Activated T-cell treated with anti-CD3 and anti-CD28 coated beads, Interleukin-2, amount 50 U/mL, for 72 hours (primary cell): Measurements from ENCODE around the gene KLF18. TPM values are rescaled to one million over a fixed set of nuclear protein-coding genes. Genes with fewer than 3 reads are reported as not detected.

Experiments used
- ATAC-seq, 2 donors: fragments of 150-1000 bp; cut with Tn5 transposase; replicated peaks in 1 of 2; 2 replicates each; pipeline ENCODE4 v1.10.0; 2021; ENCODE audit warnings: moderate library complexity in 2 of 2, mild to moderate bottlenecking in 1 of 2
- DNase-seq, 2 donors: peaks; one replicate each; pipeline ENCODE4 v3.0.0; 2021 to 2022; ENCODE audit warnings: mixed read lengths in 1 of 2
- H3K27ac Mint-ChIP-seq: one replicate; pipeline ENCODE4 v1.8.0; 2022; ENCODE audit warnings: mild to moderate bottlenecking, moderate library complexity, mixed read lengths
- H3K27me3 Mint-ChIP-seq: one replicate; pipeline ENCODE4 v1.8.0; 2022; ENCODE audit warnings: low read depth, mixed read lengths
- H3K36me3 Mint-ChIP-seq, 2 donors: one replicate each; pipeline ENCODE4 v1.8.0; 2022; ENCODE audit warnings: mixed read lengths in 2 of 2, mild to moderate bottlenecking in 1 of 2; ENCODE audit not compliant: insufficient read depth in 2 of 2
- H3K4me1 Mint-ChIP-seq: one replicate; pipeline ENCODE4 v1.8.0; 2022; ENCODE audit warnings: low read depth, mixed read lengths
- H3K4me3 Mint-ChIP-seq, 2 donors: one replicate each; pipeline ENCODE4 v1.8.0; 2022; ENCODE audit warnings: mild to moderate bottlenecking in 2 of 2, mixed read lengths in 2 of 2, moderate library complexity in 2 of 2
- H3K9me3 Mint-ChIP-seq, 2 donors: one replicate each; pipeline ENCODE4 v1.8.0; 2022; ENCODE audit warnings: mixed read lengths in 2 of 2
- total RNA-seq, 2 donors: library from RNA; stranded (reverse); gene quantifications; one replicate each; pipeline ENCODE4 v1.2.3, GENCODE V29; 2022

KLF18 gene
- total RNA-seq, 2 donors from 2014 or later = not detected

GRCh38 chr1:44113095-44113609, 28.3 kb downstream of the KLF18 start:
- H3K9me3 Mint-ChIP-seq = no peaks in the 10 kb centered on the region
- H3K27ac Mint-ChIP-seq = no peak overlapping the region

GRCh38 chr1:44112486-44112885, 28.9 kb downstream of the KLF18 start:
- Mint-ChIP-seq H3K27me3 (peaks cover 16% of the 10 kb centered on the region), H3K4me3 (no peak overlapping the region), H3K9me3 (no peaks in the 10 kb centered on the region), H3K4me1 (no peaks in the 10 kb centered on the region), H3K36me3 (no peaks in the 10 kb centered on the region), H3K27ac (no peak overlapping the region)
- DNase-seq (no peak), ATAC-seq (no peak)

More at GRCh38 chr1:44113095-44113609, 28.3 kb downstream of the KLF18 start:
- Mint-ChIP-seq H3K27me3 (peaks cover 13% of the 10 kb centered on the region), H3K36me3 (no peaks in the 10 kb centered on the region), H3K4me1 (no peaks in the 10 kb centered on the region), H3K4me3 (no peak overlapping the region)
- DNase-seq = no peak
- no peak for ATAC-seq

- H3K4me3 Mint-ChIP-seq = no peak overlapping the region
- H3K36me3 Mint-ChIP-seq = no peaks in the 10 kb centered on the region
- DNase-seq = no peak
- H3K27me3 Mint-ChIP-seq = peaks cover 19% of the 10 kb centered on the region
- no peak for ATAC-seq
- no peak overlapping the region for H3K27ac Mint-ChIP-seq
- H3K9me3 Mint-ChIP-seq = no peaks in the 10 kb centered on the region
- H3K4me1 Mint-ChIP-seq = no peaks in the 10 kb centered on the region
Observed at GRCh38 chr1:44111861-44112260, 29.6 kb downstream of the KLF18 start.

- H3K9me3 Mint-ChIP-seq = no peaks in the 10 kb centered on the region
- H3K27ac Mint-ChIP-seq = no peak overlapping the region
- no peak for DNase-seq
- no peaks in the 10 kb centered on the region for H3K4me1 Mint-ChIP-seq
- H3K27me3 Mint-ChIP-seq = peaks cover 29% of the 10 kb centered on the region
- no peak overlapping the region for H3K4me3 Mint-ChIP-seq
- no peaks in the 10 kb centered on the region for H3K36me3 Mint-ChIP-seq
- ATAC-seq = no peak
Observed at GRCh38 chr1:44110916-44111315, 30.5 kb downstream of the KLF18 start.

GRCh38 chr1:44108971-44109370, 32.5 kb downstream of the KLF18 start:
- DNase-seq = no peak
- no peaks in the 10 kb centered on the region for H3K36me3 Mint-ChIP-seq
- H3K27me3 Mint-ChIP-seq = peaks cover 33% of the 10 kb centered on the region
- no peaks in the 10 kb centered on the region for H3K4me1 Mint-ChIP-seq
- no peak overlapping the region for H3K4me3 Mint-ChIP-seq
- H3K9me3 Mint-ChIP-seq = no peaks in the 10 kb centered on the region
- H3K27ac Mint-ChIP-seq = no peak overlapping the region
- no peak for ATAC-seq

GRCh38 chr1:44108241-44108640, 33.2 kb downstream of the KLF18 start:
- Mint-ChIP-seq H3K4me3 (no peak overlapping the region), H3K9me3 (no peaks in the 10 kb centered on the region), H3K36me3 (no peaks in the 10 kb centered on the region), H3K4me1 (no peaks in the 10 kb centered on the region), H3K27ac (no peak overlapping the region), H3K27me3 (peaks cover 25% of the 10 kb centered on the region)
- ATAC-seq (no peak), DNase-seq (no peak)

- H3K36me3 Mint-ChIP-seq = no peaks in the 10 kb centered on the region
- no peaks in the 10 kb centered on the region for H3K4me1 Mint-ChIP-seq
- H3K9me3 Mint-ChIP-seq = no peaks in the 10 kb centered on the region
- no peak overlapping the region for H3K27ac Mint-ChIP-seq
- DNase-seq (no peak), ATAC-seq (no peak)
- no peak overlapping the region for H3K4me3 Mint-ChIP-seq
- H3K27me3 Mint-ChIP-seq = peaks cover 22% of the 10 kb centered on the region
Observed at GRCh38 chr1:44105810-44106209, 35.6 kb downstream of the KLF18 start.

- H3K4me3 Mint-ChIP-seq = no peak overlapping the region
- H3K4me1 Mint-ChIP-seq = no peaks in the 10 kb centered on the region
- peak in 1 of 2 donors; percentile 4 for DNase-seq
- H3K9me3 Mint-ChIP-seq = no peaks in the 10 kb centered on the region
- no peak overlapping the region for H3K27ac Mint-ChIP-seq
- no peaks in the 10 kb centered on the region for H3K36me3 Mint-ChIP-seq
- peaks cover 22% of the 10 kb centered on the region for H3K27me3 Mint-ChIP-seq
- no peak for ATAC-seq
Observed at GRCh38 chr1:44103270-44104131, 37.9 kb downstream of the KLF18 start.

- H3K4me3 Mint-ChIP-seq = no peak overlapping the region
- DNase-seq (no peak), ATAC-seq (no peak)
- no peaks in the 10 kb centered on the region for H3K4me1 Mint-ChIP-seq
- H3K36me3 Mint-ChIP-seq = no peaks in the 10 kb centered on the region
- no peak overlapping the region for H3K27ac Mint-ChIP-seq
- H3K9me3 Mint-ChIP-seq = no peaks in the 10 kb centered on the region
- H3K27me3 Mint-ChIP-seq = peaks cover 9% of the 10 kb centered on the region
Observed at GRCh38 chr1:44101328-44101727, 40.1 kb downstream of the KLF18 start.

- no peak for DNase-seq
- Mint-ChIP-seq H3K4me1 (no peaks in the 10 kb centered on the region), H3K27me3 (no peaks in the 10 kb centered on the region), H3K27ac (no peak overlapping the region), H3K9me3 (no peaks in the 10 kb centered on the region), H3K36me3 (no peaks in the 10 kb centered on the region), H3K4me3 (no peak overlapping the region)
- no peak for ATAC-seq
Observed at GRCh38 chr1:44100183-44100868, 41.1 kb downstream of the KLF18 start.

GRCh38 chr1:44094047-44094446, 47.4 kb downstream of the KLF18 start:
- H3K27me3 Mint-ChIP-seq = peaks cover 12% of the 10 kb centered on the region
- no peaks in the 10 kb centered on the region for H3K36me3 Mint-ChIP-seq
- ATAC-seq (no peak), DNase-seq (no peak)
- H3K27ac Mint-ChIP-seq = no peak overlapping the region
- H3K9me3 Mint-ChIP-seq = no peaks in the 10 kb centered on the region
- H3K4me3 Mint-ChIP-seq = no peak overlapping the region
- H3K4me1 Mint-ChIP-seq = no peaks in the 10 kb centered on the region

- DNase-seq (no peak), ATAC-seq (no peak)
- Mint-ChIP-seq H3K4me1 (no peaks in the 10 kb centered on the region), H3K36me3 (no peaks in the 10 kb centered on the region), H3K27me3 (peaks cover 17% of the 10 kb centered on the region), H3K4me3 (no peak overlapping the region), H3K9me3 (no peaks in the 10 kb centered on the region), H3K27ac (no peak overlapping the region)
Observed at GRCh38 chr1:44090429-44091252, 50.8 kb downstream of the KLF18 start.
